NCI-H1048 (cell line): ENCODE results near the gene LAD1.

Experiments
- DNase-seq: peaks from one replicate; lab custom pipeline; 2025; lab: John Stamatoyannopoulos, UW

LAD1 gene

GRCh38 chr1:201391651-201392511 lies 7.2 kb downstream of the LAD1 start:
- no peak for DNase-seq

- DNase-seq = no peak
Observed at GRCh38 chr1:201391225-201391624, 7.9 kb downstream of the LAD1 start.

GRCh38 chr1:201389051-201389450 lies 10.1 kb downstream of the LAD1 start:
- no peak for DNase-seq

DNA sequence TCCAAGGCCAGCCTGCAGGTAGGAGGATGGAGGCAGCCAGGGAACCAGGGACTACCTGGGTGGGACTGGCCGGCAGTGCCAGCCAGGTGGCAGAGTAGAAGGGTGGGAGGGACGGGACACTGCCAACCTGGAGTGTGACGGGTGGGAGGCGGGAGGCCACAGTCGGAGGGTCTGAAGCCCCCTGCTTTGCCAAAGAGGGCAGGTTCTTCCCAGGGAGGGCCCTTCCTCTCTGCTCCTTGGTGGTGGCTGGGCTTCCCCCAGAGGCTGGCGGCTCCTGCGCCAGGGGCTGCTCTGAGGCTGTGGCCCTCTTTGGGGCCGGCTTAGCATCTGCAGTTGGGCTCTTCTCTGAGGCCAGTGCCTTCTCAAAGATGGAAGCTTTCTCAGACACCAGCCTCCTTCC lies 12.9 kb downstream of the LAD1 start:
- no peak for DNase-seq

- no peak for DNase-seq
Observed at GRCh38 chr1:201385299-201385891, 13.7 kb downstream of the LAD1 start.

GRCh38 chr1:201384406-201384782 lies 14.7 kb downstream of the LAD1 start:
- no peak for DNase-seq

DNA sequence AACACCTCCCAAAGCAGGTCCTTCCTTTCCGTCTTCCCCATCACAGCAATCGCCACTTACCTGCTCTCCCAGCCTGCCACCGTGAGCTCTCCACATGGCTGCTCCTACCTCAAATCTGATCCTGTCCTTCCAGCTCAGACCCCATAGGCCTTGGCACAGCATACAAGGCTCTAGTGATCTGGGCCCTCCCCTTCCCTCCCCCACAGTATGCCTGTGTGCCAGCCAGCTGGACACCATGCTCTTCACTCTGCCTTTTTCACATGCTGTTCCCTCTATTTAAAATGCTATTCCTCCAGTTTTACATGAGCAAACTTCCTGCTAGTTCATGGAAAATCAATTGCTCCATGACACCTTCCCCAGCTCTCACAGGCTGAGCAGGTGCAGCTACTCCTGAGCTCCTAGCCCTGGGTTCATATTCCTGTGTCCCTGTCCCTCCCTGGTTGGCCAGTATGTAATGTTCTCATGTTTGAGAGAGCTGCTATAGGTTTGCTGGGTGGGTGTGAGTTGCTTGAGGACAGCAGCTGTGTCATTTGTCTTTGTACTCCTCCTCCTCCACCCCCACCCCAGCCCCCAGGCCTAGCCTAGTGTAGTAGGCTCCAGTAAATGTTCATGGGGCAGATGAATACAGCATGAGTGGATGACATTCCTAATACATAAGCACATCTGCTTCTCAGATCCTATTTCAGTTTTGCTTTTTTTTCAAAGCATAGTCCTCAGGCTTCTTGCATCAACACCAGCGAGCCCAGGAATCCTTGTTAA lies 15.3 kb downstream of the LAD1 start:
- no peak for DNase-seq

DNA sequence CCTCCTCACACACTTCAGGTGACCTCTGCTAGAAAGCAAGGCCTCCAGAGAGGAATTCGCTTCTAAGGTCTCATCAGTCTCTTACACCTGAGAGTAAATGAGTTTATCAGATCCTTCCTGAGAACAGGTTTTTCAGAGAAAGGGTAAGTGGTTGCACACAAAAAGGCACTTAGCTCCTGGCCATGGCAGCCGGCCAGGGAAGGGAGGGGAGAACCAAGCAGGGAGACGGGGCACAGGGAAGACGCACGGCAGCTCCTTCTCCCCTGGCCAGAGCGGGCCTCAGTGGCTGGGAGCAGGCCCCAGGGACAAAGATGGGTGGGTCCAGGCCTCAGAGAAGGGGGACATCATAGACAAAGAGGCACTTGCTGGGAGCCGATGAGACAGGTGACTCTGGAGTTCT lies 18.0 kb downstream of the LAD1 start:
- no peak for DNase-seq

GRCh38 chr1:201379733-201380242 lies 19.3 kb downstream of the LAD1 start:
- no peak for DNase-seq

- DNase-seq = no peak
Observed at GRCh38 chr1:201378804-201379203, 20.3 kb downstream of the LAD1 start.

DNA sequence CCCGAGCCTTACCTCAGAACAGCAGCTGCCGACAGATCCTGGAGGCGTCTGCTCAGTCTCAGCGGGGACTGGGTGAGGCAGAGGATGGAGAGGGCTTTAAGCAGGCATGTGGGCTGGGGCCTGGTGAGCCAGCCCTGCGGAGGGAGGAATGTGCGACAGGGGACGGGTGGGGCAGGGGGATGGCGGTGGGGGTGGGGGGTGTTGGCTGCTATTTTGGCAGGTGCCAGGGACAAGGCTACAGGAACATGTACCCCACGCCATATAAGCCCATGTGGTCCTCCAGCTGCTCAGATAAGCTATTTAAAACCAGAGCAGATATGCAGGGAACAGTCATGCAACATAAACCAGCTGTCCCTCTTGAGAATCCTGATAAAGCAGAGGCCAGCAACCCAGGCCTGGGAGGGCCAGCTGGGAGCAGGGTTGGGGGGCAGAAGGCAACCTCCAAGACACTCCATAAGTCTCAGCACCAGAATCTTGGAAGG lies 21.5 kb downstream of the LAD1 start, which contains the start of gene TNNT2:
TSS of gene TNNT2 (minus strand) at position 70 of the 482 bp plus-strand sequence. CDS start 4,426 bp downstream, outside the sequence.
- DNase-seq = no peak

DNA sequence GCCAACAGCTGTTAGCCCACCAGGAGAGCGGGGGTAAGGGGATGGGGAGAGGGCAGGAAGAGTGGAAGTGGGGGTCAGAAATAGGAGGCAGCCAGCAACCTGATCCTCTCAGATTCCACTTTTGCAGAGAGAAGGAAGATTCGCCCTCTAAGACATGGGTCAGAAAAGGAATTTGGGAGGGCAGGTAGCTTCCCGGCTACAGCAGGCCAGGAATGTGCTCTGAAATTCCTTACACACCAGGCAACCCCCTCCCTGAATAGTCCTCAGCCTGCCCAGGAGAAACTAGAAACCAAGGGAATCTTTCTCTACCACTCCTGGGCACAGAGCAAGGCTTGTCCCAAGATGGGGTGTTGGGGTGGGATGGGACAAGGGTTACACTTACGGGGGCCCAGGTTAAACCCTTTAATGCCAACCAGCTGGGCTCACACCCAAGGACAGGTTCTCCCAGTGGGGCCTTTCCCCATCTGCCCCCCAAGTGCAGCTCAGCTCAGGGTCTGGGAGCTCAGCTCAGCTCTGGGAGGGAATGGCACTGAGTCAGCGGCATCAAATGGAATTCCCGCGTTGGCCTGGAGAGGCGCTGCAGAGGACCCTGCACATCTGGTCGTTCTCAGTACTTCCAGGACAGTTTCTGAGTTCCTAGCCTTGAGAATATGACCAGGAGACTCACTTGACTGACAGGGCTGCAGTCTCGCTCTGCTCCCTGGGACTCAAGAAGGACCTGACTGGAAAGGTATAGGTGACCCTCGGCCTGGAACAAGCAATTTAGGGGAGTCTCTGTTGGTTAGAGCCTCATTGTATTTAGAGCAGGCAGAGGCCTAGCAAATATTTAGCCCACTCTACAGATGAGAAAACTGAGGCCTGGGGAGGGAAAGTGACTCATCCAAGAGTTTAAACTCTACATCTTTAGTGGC lies 22.4 kb downstream of the LAD1 start:
- no peak for DNase-seq

DNA sequence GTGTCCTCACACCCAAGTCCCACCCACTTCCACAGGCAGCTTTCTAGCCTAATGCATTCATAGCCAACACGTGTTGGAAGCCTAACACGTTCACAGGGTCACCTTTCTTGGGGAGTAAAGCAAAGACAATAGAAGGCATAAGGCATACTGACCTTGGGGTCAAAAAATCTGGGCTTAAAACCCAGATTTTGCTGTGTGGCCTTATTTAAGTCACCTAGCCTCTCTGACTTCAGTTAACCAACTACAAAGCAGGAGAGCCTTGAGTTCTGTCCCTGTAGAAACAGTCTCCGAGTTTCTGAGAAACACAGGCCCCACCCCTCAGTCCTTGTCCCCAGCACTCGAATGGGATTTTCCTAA lies 23.0 kb downstream of the LAD1 start:
- DNase-seq = no peak

GRCh38 chr1:201375169-201375568 lies 24.0 kb downstream of the LAD1 start:
- DNase-seq = no peak

- no peak for DNase-seq
Observed at GRCh38 chr1:201374364-201374763, 24.8 kb downstream of the LAD1 start.

DNA sequence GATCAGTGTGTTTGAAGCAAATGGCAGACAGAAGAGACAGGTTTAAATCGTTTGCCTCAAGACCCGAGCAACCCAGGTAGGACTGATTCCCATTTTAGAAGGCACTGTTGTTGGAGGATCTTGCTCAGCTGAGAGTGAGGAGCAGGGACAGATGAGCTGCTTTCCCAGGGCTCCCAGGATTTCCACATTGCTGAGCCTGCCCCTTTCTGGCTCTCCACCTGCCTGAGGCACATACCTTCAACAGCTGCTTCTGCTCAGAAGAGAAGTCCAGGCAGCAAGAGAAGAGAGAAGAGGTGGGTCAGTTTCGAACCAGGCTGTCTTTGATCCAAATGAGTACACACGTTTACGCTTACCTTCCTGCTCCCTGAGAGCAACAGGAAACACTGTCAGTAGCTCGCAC lies 27.3 kb downstream of the LAD1 start:
- no peak for DNase-seq

- DNase-seq = no peak
Observed at GRCh38 chr1:201371276-201371675, 27.8 kb downstream of the LAD1 start.

DNA sequence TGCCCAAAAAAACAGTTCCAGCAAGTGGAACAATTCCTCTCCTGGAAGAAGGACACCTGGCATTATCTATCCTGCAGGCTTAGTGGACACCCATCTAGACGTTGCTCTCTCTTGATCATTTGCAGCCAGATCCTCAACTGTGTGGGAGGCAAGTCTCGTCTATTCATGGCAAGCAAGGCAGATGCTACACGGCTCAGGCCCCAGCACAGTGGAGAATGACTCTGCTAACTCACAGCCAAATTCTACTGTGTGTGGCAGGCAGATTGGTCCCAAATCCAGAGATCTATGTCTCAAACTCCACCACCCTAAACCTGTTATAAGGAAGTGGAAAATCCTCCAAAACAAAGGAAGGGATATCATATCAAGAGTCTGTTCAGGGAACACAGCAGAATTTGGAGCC lies 28.6 kb downstream of the LAD1 start:
- no peak for DNase-seq

- no peak for DNase-seq
Observed at GRCh38 chr1:201369209-201369608, 29.9 kb downstream of the LAD1 start.

- no peak for DNase-seq
Observed at GRCh38 chr1:201366696-201367095, 32.4 kb downstream of the LAD1 start.

- no peak for DNase-seq
Observed at GRCh38 chr1:201365251-201365650, 33.9 kb downstream of the LAD1 start.

DNA sequence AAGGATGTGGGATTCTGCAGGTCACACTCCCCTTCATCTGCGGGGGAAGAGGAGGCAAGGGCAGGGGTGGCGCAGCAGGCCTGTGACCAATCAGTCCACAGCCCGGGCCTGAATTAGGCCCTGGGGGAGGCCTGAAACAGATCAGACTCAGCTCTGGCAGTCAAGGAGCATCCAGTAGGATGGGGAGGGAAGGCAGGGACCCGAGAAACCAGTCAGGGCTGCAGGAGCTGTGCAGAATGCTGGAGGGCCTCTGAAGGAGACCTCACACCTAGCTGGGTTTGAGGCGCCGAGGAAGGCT lies 34.4 kb downstream of the LAD1 start:
- DNase-seq = no peak
